ENCODE results near the gene ALOX15. TPM values are rescaled to one million over a fixed set of nuclear protein-coding genes. Genes with fewer than 3 reads are reported as not detected.

Gene ALOX15
- total and polyA plus RNA-seq, 9 donors: 0.07 to 1.4 (median 0.29) TPM

DNA sequence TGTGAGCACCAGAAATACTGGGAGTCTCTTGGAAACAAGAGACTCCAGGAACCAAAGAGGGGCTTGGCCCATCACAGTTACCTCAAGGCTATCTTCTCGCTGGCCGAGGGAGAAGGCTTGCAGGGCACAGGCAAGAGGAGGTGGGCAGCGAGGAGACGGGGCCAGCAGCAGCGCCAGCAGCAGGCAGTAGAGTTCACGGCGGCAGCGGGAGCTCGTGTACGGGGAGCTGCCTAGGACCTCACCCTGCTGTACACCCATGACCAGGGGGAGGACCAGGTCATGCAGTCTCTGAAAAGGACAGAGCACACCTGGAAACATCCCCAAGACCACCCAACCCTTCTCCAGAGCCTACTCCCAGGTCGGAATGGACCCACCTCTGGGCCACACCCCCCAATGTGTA, 31.7 kb upstream of the ALOX15 start:
- peaks cover 67% of the 10 kb centered on the region for H3K36me3 ChIP-seq (ENCODE audit: control insufficient read depth, insufficient read depth, low read length)
- 81% methylated on average over 6 of the region's 11 CpGs for WGBS (ENCODE audit: insufficient coverage)

DNA sequence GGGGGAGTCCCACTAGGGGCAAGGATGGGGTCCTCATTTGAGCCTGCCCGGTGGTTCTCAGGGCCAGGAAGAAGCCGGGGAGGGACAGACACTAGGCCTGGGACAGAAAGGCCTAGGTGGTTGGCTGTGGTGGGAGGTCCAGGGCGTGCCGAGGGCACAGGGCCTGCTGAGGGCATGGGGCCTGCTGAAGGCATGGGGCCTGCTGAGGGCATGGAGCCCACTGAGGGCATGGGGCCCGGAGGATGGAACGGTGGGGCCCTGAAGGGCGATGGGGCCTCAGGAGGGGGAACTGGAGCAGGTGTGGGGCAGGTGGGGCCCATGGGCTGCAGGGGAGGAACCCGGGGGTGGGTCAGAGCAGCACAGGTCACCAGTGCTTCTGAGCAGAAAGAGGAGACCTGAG, 31.3 kb upstream of the ALOX15 start:
- Histone ChIP-seq H3K9me3 (replicated peaks; ENCODE audit: control insufficient read depth, low read depth, low read length) (no peaks in the 10 kb centered on the region), H3K4me1 (ENCODE audit: control insufficient read depth, insufficient read depth, low read length) (no peaks in the 10 kb centered on the region), H3K4me3 (ENCODE audit: low read length) (no peak overlapping the region), H3K27me3 (ENCODE audit: control insufficient read depth, insufficient read depth, low read length) (no peaks in the 10 kb centered on the region), H3K27ac (ENCODE audit: low read length) (no peak overlapping the region), H3K36me3 (ENCODE audit: control insufficient read depth, insufficient read depth, low read length) (peaks cover 65% of the 10 kb centered on the region)
- WGBS (ENCODE audit: insufficient coverage): 92% methylated on average over 8 of the region's 8 CpGs
- DNase-seq: no peak

More for the DNA sequence above, 31.7 kb upstream of the ALOX15 start:
- H3K9me3 ChIP-seq (replicated peaks; ENCODE audit: control insufficient read depth, low read depth, low read length): no peaks in the 10 kb centered on the region
- no peak for DNase-seq
- H3K4me3 ChIP-seq (ENCODE audit: low read length): no peak overlapping the region
- no peak overlapping the region for H3K27ac ChIP-seq (ENCODE audit: low read length)
- no peaks in the 10 kb centered on the region for H3K4me1 ChIP-seq (ENCODE audit: control insufficient read depth, insufficient read depth, low read length)
- no peaks in the 10 kb centered on the region for H3K27me3 ChIP-seq (ENCODE audit: control insufficient read depth, insufficient read depth, low read length)

GRCh38 chr17:4672055-4672630, 30.7 kb upstream of the ALOX15 start:
- DNase-seq: no peak
- Histone ChIP-seq H3K27me3 (ENCODE audit: control insufficient read depth, insufficient read depth, low read length) (peaks cover 2% of the 10 kb centered on the region), H3K4me3 (ENCODE audit: low read length) (no peak overlapping the region), H3K4me1 (ENCODE audit: control insufficient read depth, insufficient read depth, low read length) (no peaks in the 10 kb centered on the region), H3K27ac (ENCODE audit: low read length) (no peak overlapping the region), H3K36me3 (ENCODE audit: control insufficient read depth, insufficient read depth, low read length) (peaks cover 59% of the 10 kb centered on the region), H3K9me3 (replicated peaks; ENCODE audit: control insufficient read depth, low read depth, low read length) (no peaks in the 10 kb centered on the region)
- 86% methylated on average over 4 of the region's 9 CpGs for WGBS (ENCODE audit: insufficient coverage)

- Histone ChIP-seq H3K9me3 (replicated peaks; ENCODE audit: control insufficient read depth, low read depth, low read length) (no peaks in the 10 kb centered on the region), H3K4me1 (ENCODE audit: control insufficient read depth, insufficient read depth, low read length) (no peaks in the 10 kb centered on the region), H3K4me3 (ENCODE audit: low read length) (no peak overlapping the region), H3K27ac (ENCODE audit: low read length) (no peak overlapping the region), H3K36me3 (ENCODE audit: control insufficient read depth, insufficient read depth, low read length) (peaks cover 14% of the 10 kb centered on the region), H3K27me3 (ENCODE audit: control insufficient read depth, insufficient read depth, low read length) (peaks cover 16% of the 10 kb centered on the region)
- DNase-seq: no peak
- no CpG with 5 or more reads among the region's 4 CpGs for WGBS (ENCODE audit: insufficient coverage)
These were observed 25.7 kb upstream of the ALOX15 start for GRCh38 chr17:4667166-4667565.

GRCh38 chr17:4666296-4666695, 24.8 kb upstream of the ALOX15 start:
- Histone ChIP-seq H3K27me3 (ENCODE audit: control insufficient read depth, insufficient read depth, low read length) (peaks cover 16% of the 10 kb centered on the region), H3K4me3 (ENCODE audit: low read length) (no peak overlapping the region), H3K4me1 (ENCODE audit: control insufficient read depth, insufficient read depth, low read length) (no peaks in the 10 kb centered on the region), H3K27ac (ENCODE audit: low read length) (no peak overlapping the region), H3K9me3 (replicated peaks; ENCODE audit: control insufficient read depth, low read depth, low read length) (no peaks in the 10 kb centered on the region), H3K36me3 (ENCODE audit: control insufficient read depth, insufficient read depth, low read length) (peaks cover 8% of the 10 kb centered on the region)
- DNase-seq: no peak
- WGBS (ENCODE audit: insufficient coverage): no CpG with 5 or more reads among the region's 5 CpGs

GRCh38 chr17:4665027-4665426, 23.5 kb upstream of the ALOX15 start:
- Histone ChIP-seq H3K27ac (ENCODE audit: low read length) (no peak overlapping the region), H3K4me1 (ENCODE audit: control insufficient read depth, insufficient read depth, low read length) (no peaks in the 10 kb centered on the region), H3K36me3 (ENCODE audit: control insufficient read depth, insufficient read depth, low read length) (no peaks in the 10 kb centered on the region), H3K9me3 (replicated peaks; ENCODE audit: control insufficient read depth, low read depth, low read length) (no peaks in the 10 kb centered on the region), H3K4me3 (ENCODE audit: low read length) (no peak overlapping the region), H3K27me3 (ENCODE audit: control insufficient read depth, insufficient read depth, low read length) (peaks cover 16% of the 10 kb centered on the region)
- DNase-seq: no peak
- 67% methylated on average over 4 of the region's 9 CpGs for WGBS (ENCODE audit: insufficient coverage)

DNA sequence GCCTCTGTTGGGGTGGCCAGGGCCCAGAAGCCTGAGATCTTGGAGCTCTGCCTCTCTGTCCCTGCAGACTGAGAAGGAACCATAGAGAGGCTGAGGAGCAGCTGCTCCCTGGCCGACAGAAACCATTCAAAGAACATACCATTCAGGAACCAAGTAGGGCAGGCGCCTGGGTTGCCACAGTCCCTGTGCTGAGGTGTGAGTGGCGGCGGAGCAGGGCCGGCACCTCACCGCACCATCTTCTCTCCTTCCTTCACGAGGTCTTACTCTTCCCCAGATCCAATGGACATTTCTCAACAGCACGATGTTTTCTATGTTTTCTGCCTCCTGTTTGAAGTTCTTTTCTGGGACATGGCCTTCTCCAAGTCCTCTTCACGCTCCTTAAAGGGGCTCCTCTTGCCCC, 22.8 kb upstream of the ALOX15 start:
- WGBS (ENCODE audit: insufficient coverage): 73% methylated on average over 8 of the region's 9 CpGs
- Histone ChIP-seq H3K4me1 (ENCODE audit: control insufficient read depth, insufficient read depth, low read length) (no peaks in the 10 kb centered on the region), H3K9me3 (replicated peaks; ENCODE audit: control insufficient read depth, low read depth, low read length) (no peaks in the 10 kb centered on the region), H3K4me3 (ENCODE audit: low read length) (no peak overlapping the region), H3K36me3 (ENCODE audit: control insufficient read depth, insufficient read depth, low read length) (no peaks in the 10 kb centered on the region), H3K27ac (ENCODE audit: low read length) (no peak overlapping the region), H3K27me3 (ENCODE audit: control insufficient read depth, insufficient read depth, low read length) (peaks cover 16% of the 10 kb centered on the region)
- no peak for DNase-seq

GRCh38 chr17:4663711-4664110, 22.2 kb upstream of the ALOX15 start:
- Histone ChIP-seq H3K27ac (ENCODE audit: low read length) (no peak overlapping the region), H3K4me3 (ENCODE audit: low read length) (no peak overlapping the region), H3K27me3 (ENCODE audit: control insufficient read depth, insufficient read depth, low read length) (peaks cover 16% of the 10 kb centered on the region), H3K4me1 (ENCODE audit: control insufficient read depth, insufficient read depth, low read length) (no peaks in the 10 kb centered on the region), H3K36me3 (ENCODE audit: control insufficient read depth, insufficient read depth, low read length) (no peaks in the 10 kb centered on the region), H3K9me3 (replicated peaks; ENCODE audit: control insufficient read depth, low read depth, low read length) (no peaks in the 10 kb centered on the region)
- no peak for DNase-seq
- WGBS (ENCODE audit: insufficient coverage): 96% methylated on average over 4 of the region's 8 CpGs

DNA sequence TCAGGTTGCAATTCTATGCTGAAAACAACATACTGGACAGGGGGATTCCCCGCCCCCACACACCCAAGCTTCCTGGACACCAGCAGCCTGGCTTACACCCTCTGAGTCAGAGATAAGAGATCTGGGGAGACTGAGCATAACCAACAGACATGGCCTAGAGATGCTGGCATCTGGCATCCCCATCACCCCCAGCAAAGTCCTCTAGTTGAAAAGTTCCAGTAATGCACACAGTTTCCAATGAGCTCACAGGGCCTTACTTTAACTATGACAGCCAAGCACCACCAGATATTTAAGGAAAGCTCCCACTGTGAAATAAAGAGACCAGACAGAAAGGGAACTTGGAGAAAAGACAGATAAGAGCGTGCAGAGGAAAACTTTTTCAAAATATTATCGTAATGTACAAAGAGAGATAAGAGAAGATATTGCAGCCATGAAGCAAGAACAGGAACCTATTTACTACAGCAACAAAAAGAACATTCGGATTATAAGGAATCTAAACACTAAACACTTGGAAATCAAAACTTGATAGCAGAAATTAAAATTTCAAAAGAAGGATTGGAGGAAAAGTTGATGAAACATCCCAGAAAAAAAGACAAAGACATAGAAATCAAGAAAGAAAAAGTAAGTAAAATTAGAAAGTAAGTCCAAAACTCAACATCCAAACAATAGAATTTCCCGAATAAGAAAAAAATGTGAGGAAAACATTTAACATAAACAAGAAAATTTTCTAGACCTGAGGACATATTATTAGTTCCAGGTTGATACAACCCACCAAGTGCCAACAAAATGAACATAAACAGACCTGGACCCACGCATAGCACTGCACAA, 17.2 kb upstream of the ALOX15 start:
- Histone ChIP-seq H3K4me3 (ENCODE audit: low read length) (no peak overlapping the region), H3K27me3 (ENCODE audit: control insufficient read depth, insufficient read depth, low read length) (no peaks in the 10 kb centered on the region)
- no CpG with 5 or more reads among the region's 6 CpGs for WGBS (ENCODE audit: insufficient coverage)

DNA sequence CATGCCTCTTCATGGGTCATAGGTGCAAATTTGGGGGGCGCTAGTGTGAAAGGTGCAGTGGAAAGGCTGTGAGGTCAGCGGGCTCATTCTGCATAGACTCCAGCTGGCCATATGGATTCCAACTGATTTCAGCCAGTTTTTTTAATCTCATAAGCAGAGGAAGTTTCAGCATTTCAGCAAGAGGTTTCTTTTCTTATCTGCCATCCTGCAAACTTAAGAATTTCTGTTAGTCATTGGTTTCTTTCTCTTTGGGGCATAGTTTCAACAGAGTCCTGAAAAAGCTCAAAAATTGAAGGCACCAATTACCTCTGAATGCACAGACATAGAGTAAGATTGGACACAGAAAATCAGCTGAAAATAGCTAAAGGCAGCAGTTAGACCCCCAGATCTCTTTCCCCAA, 16.2 kb upstream of the ALOX15 start:
- Histone ChIP-seq H3K36me3 (ENCODE audit: control insufficient read depth, insufficient read depth, low read length) (no peaks in the 10 kb centered on the region), H3K27me3 (ENCODE audit: control insufficient read depth, insufficient read depth, low read length) (no peaks in the 10 kb centered on the region), H3K4me1 (ENCODE audit: control insufficient read depth, insufficient read depth, low read length) (no peaks in the 10 kb centered on the region), H3K4me3 (ENCODE audit: low read length) (no peak overlapping the region), H3K9me3 (replicated peaks; ENCODE audit: control insufficient read depth, low read depth, low read length) (no peaks in the 10 kb centered on the region), H3K27ac (ENCODE audit: low read length) (no peak overlapping the region)
- no CpG with 5 or more reads among the region's 2 CpGs for WGBS (ENCODE audit: insufficient coverage)
- no peak for DNase-seq

More for the DNA sequence above, 17.2 kb upstream of the ALOX15 start:
- H3K4me1 ChIP-seq (ENCODE audit: control insufficient read depth, insufficient read depth, low read length): no peaks in the 10 kb centered on the region
- no peaks in the 10 kb centered on the region for H3K36me3 ChIP-seq (ENCODE audit: control insufficient read depth, insufficient read depth, low read length)
- H3K9me3 ChIP-seq (replicated peaks; ENCODE audit: control insufficient read depth, low read depth, low read length): no peaks in the 10 kb centered on the region
- DNase-seq: no peak
- H3K27ac ChIP-seq (ENCODE audit: low read length): no peak overlapping the region

Data from muscle of leg (tissue), 11 donors.